T-helper 17 cell (primary cell): ENCODE measurements around the gene ASIC2. TPM values are rescaled to one million over a fixed set of nuclear protein-coding genes. Genes with fewer than 3 reads are reported as not detected.
A peak's percentile ranks its signal among the peaks of the same experiment; 100 is the strongest.

Source experiments
- ATAC-seq: fragments of 150-1000 bp; cut with Tn5 transposase; 2 replicates; pipeline ENCODE4 v1.10.0; 2021; ENCODE audit warnings: mild to moderate bottlenecking, moderate library complexity
- DNase-seq, 3 donors: peaks; one replicate each; pipeline versions ENCODE4 v3.0.0 to v3.0.0-alpha.2; 2020 to 2021
- H3K9me3 ChIP-seq: one replicate; pipeline ENCODE4 v1.7.0; 2013; ENCODE audit warnings: low read length, mild to moderate bottlenecking; ENCODE audit not compliant: control insufficient read depth, poor library complexity, severe bottlenecking
- H3K27ac Mint-ChIP-seq: one replicate; pipeline ENCODE4 v1.8.0; 2022; ENCODE audit warnings: mild to moderate bottlenecking, moderate library complexity, mixed read lengths
- H3K27me3 Mint-ChIP-seq: one replicate; pipeline ENCODE4 v1.8.0; 2022; ENCODE audit warnings: mixed read lengths
- H3K36me3 Mint-ChIP-seq: one replicate; pipeline ENCODE4 v1.8.0; 2022; ENCODE audit warnings: low read depth, mixed read lengths
- H3K4me1 Mint-ChIP-seq: one replicate; pipeline ENCODE4 v1.8.0; 2022; ENCODE audit warnings: mild to moderate bottlenecking, mixed read lengths
- H3K4me3 Mint-ChIP-seq: one replicate; pipeline ENCODE4 v1.8.0; 2022; ENCODE audit warnings: mild to moderate bottlenecking, moderate library complexity, mixed read lengths
- total RNA-seq, 4 donors: library from RNA in 2 of 4; stranded (reverse) in 2 of 4; gene quantifications; one replicate each; pipeline ENCODE4 v1.2.3 and lab custom pipeline; 2022 to 2026

ASIC2 gene
- total RNA-seq, 2 donors from 2014 or later, result not detected

DNA sequence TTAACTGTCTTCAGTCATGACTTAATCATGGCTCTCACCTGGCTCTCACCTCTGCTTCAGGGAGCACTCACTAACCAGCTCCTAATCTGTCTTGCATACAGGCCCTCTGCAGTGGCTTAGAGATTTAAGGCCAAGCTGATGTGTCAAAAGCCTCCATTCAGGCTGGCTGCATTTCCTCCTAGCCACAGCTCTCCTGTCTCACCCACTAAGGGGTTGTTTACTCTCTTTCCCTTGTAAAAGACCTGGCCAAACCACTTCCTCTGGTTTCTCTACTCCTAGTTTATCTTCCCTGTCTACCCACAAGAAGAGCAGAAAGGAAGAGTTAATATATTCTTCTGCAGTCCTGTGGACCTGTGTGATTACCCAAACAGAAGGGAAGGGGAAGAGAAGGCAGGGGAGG is 9.3 kb upstream of the ASIC2 start:
- H3K27me3 Mint-ChIP-seq, result peaks cover 30% of the 10 kb centered on the region
- H3K4me3 Mint-ChIP-seq, result peak overlapping the region; percentile 33
- ATAC-seq, result no peak
- no peak for DNase-seq
- H3K9me3 ChIP-seq, result no peaks in the 10 kb centered on the region
- H3K4me1 Mint-ChIP-seq, result peaks cover 21% of the 10 kb centered on the region
- H3K27ac Mint-ChIP-seq, result peak overlapping the region; percentile 78
- peaks cover 6% of the 10 kb centered on the region for H3K36me3 Mint-ChIP-seq

GRCh38 chr17:33300241-33300640 is 7.1 kb upstream of the ASIC2 start:
- H3K9me3 ChIP-seq, result no peaks in the 10 kb centered on the region
- no peak for ATAC-seq
- peaks cover 29% of the 10 kb centered on the region for H3K27me3 Mint-ChIP-seq
- peaks cover 21% of the 10 kb centered on the region for H3K4me1 Mint-ChIP-seq
- no peak overlapping the region for H3K27ac Mint-ChIP-seq
- no peak for DNase-seq
- H3K4me3 Mint-ChIP-seq, result no peak overlapping the region
- peaks cover 6% of the 10 kb centered on the region for H3K36me3 Mint-ChIP-seq

DNA sequence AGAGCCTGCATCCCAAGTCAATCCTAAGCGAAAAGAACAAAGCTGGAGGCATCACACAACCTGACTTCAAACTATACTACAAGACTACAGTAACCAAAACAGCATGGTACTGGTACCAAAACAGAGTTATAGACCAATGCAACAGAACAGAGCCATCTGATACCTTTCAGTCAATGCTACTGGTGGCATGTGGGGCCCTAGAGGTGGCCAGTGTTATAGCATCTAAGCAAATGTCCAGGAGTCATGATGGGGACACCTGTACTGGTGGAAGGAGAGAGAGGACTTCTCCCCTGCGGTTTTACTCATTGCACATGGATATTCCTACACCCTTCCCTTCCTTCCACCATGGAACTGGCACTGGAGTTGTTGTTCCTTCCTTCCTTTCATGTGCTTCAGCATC is 6.0 kb upstream of the ASIC2 start:
- no peaks in the 10 kb centered on the region for H3K9me3 ChIP-seq
- H3K36me3 Mint-ChIP-seq, result peaks cover 6% of the 10 kb centered on the region
- DNase-seq (no peak), ATAC-seq (no peak)
- no peak overlapping the region for H3K4me3 Mint-ChIP-seq
- no peak overlapping the region for H3K27ac Mint-ChIP-seq
- H3K27me3 Mint-ChIP-seq, result peaks cover 34% of the 10 kb centered on the region
- H3K4me1 Mint-ChIP-seq, result peaks cover 24% of the 10 kb centered on the region

DNA sequence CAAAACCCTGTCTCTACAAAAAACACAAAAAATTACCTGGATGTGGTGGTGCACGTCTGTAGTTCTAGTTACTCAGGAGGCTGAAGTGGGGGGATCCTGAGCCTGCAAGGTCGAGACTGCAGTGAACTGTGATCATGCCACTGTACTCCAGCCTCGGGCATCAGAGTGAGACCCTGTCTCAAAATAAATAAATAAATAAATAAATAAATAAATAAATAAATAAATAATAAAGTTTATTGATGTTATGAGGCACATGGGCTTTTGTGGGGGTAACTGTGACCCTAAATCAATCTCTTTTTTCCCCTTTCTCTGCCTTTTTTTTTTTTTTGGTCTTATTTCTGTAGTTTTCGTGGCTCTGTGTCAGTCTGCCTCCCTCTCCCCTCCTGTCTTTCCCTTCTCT is 4.5 kb upstream of the ASIC2 start:
- peaks cover 18% of the 10 kb centered on the region for H3K4me1 Mint-ChIP-seq
- H3K9me3 ChIP-seq, result no peaks in the 10 kb centered on the region
- DNase-seq (no peak), ATAC-seq (no peak)
- H3K27ac Mint-ChIP-seq, result no peak overlapping the region
- H3K4me3 Mint-ChIP-seq, result no peak overlapping the region
- H3K27me3 Mint-ChIP-seq, result peaks cover 45% of the 10 kb centered on the region
- H3K36me3 Mint-ChIP-seq, result peaks cover 8% of the 10 kb centered on the region

DNA sequence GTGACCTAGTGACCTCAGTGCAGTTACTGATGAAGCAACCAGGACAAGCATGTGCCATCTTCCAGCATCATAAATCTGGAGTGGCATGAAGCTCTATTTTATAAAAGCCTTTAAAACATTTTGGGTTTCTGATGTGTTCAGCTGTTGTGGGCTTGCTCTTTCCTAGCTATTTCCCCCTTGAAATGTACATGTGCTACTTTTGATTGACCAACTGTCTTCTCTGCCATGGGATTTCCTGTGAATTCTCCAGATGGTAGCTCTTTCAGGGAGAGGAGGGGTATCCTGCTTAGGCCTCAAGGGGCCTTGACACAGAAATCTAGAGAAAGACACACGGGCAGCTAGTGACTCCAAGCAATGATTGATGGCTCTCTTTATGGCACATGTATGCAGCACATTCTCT is 1.9 kb upstream of the ASIC2 start:
- peaks cover 16% of the 10 kb centered on the region for H3K4me1 Mint-ChIP-seq
- no peak overlapping the region for H3K4me3 Mint-ChIP-seq
- DNase-seq, result no peak
- no peaks in the 10 kb centered on the region for H3K9me3 ChIP-seq
- peaks cover 54% of the 10 kb centered on the region for H3K27me3 Mint-ChIP-seq
- H3K27ac Mint-ChIP-seq, result no peak overlapping the region
- peaks cover 10% of the 10 kb centered on the region for H3K36me3 Mint-ChIP-seq
- no peak for ATAC-seq

- Mint-ChIP-seq H3K36me3 (peaks cover 12% of the 10 kb centered on the region), H3K27me3 (peaks cover 66% of the 10 kb centered on the region), H3K4me1 (peaks cover 16% of the 10 kb centered on the region), H3K4me3 (peak overlapping the region; percentile 66), H3K27ac (no peak overlapping the region)
- DNase-seq (no peak), ATAC-seq (no peak)
- no peaks in the 10 kb centered on the region for H3K9me3 ChIP-seq
Measured at GRCh38 chr17:33292201-33292980, 704 bp downstream of the ASIC2 start.

DNA sequence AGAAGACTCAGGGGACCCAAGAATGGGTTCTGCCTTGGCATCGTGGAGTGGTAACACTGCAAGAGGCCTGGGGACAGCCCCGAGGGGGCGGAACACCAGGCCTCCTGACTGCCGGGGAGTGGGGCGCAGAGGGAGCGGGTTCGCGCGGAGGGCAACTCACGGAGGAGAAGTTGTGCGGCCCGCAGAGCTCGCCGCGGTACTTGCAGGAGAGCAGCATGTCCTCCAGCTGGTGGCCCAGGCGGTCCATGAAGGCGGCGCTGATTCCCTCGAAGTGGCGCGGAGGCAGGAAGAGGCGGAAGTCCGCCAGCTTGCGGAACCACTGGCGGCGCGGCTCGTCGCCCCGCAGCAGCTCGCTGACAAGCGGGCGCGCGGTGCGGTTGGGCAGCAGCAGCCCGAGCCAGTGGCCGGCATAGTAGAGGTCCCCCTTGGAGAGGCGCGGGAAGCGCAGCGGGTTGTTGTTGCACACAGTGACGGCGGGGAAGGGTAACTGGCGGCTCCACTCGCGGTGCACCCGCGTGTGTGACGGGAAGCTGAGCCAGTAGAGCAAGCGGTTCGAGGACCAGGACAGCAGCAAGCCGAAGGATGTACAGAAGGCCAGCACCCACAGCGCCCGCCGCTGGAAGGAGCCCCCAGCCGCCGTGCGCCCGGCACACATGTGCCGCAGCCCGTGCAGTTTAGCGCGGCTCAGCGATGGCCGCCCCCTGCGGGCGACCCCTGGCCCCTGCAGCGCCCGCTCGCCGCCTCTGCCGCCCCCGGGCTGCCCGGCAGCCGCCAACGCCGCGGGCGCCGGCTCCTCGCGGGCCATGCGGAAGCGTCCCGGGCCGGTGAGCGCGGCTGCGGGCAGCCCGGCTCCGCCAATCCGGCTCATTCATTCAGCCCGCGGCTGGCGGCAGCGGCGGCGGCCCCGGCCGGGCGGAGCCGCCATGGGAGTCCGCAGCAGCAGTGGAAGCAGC is 1.6 kb downstream of the ASIC2 start:
- peaks cover 16% of the 10 kb centered on the region for H3K4me1 Mint-ChIP-seq
- H3K27me3 Mint-ChIP-seq, result peaks cover 66% of the 10 kb centered on the region
- no peaks in the 10 kb centered on the region for H3K9me3 ChIP-seq
- H3K36me3 Mint-ChIP-seq, result peaks cover 12% of the 10 kb centered on the region
- H3K27ac Mint-ChIP-seq, result peak overlapping the region; percentile 54
- DNase-seq (no peak), ATAC-seq (no peak)
- peak overlapping the region; percentile 93 for H3K4me3 Mint-ChIP-seq

GRCh38 chr17:33290253-33290652 is 2.8 kb downstream of the ASIC2 start:
- Mint-ChIP-seq H3K36me3 (peaks cover 12% of the 10 kb centered on the region), H3K27ac (no peak overlapping the region), H3K4me3 (peak overlapping the region; percentile 21), H3K4me1 (peaks cover 16% of the 10 kb centered on the region), H3K27me3 (peaks cover 74% of the 10 kb centered on the region)
- no peak for ATAC-seq
- DNase-seq, result no peak
- no peaks in the 10 kb centered on the region for H3K9me3 ChIP-seq

DNA sequence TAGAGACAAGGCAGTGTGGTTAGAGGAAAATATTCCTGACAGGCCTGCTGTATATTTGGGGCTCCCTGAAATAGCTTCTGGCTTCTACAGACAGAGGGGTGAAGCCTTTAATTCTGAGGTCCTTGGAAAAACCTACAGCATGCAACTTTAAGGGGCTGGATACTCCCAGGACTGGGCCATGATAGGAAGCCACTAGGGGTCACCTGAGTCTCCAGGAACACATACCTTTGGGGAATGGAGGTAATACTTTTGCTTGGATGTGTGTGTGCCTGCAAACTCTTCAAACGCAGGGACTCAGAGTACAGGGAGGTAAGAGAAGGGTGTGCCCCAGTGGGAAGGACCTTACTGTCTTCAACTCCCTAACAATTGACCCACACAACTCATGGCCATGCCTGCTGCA is 4.1 kb downstream of the ASIC2 start:
- Mint-ChIP-seq H3K27me3 (peaks cover 63% of the 10 kb centered on the region), H3K4me3 (no peak overlapping the region), H3K27ac (no peak overlapping the region), H3K4me1 (peaks cover 14% of the 10 kb centered on the region), H3K36me3 (peaks cover 12% of the 10 kb centered on the region)
- no peak for DNase-seq
- no peaks in the 10 kb centered on the region for H3K9me3 ChIP-seq
- no peak for ATAC-seq

DNA sequence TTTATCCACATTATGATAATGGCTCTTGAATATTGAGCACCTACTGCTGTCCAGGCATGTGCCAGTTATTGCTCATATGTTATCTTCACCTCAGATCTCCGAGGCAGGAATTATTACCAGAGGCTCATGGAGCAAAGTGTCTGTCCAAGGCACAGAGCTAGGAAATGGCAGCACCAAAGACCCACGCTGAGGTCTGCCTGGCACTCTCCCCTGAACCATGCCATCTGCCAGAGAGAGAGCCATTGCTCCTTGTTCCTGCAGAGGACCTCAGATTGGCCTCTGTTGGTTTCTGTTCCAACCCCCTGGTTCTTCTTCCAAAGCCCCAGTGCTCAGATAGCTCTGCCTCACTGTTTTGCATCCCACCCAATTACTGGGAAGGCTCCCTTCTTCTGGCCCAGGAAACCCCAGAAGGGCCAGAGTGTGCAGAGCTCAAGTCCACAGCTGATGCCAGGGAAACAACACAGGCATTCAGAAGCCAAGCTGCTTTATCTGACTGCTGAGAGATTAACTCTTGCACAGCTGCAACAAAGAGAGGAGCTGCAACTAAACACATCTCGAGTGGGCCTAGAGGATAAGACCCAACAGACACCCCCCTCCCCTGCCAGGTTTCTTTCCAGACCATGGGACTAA is 5.9 kb downstream of the ASIC2 start:
- DNase-seq, result no peak
- no peaks in the 10 kb centered on the region for H3K9me3 ChIP-seq
- no peak overlapping the region for H3K4me3 Mint-ChIP-seq
- H3K36me3 Mint-ChIP-seq, result peaks cover 9% of the 10 kb centered on the region
- H3K4me1 Mint-ChIP-seq, result peaks cover 8% of the 10 kb centered on the region
- H3K27ac Mint-ChIP-seq, result no peak overlapping the region
- no peak for ATAC-seq
- peaks cover 54% of the 10 kb centered on the region for H3K27me3 Mint-ChIP-seq

DNA sequence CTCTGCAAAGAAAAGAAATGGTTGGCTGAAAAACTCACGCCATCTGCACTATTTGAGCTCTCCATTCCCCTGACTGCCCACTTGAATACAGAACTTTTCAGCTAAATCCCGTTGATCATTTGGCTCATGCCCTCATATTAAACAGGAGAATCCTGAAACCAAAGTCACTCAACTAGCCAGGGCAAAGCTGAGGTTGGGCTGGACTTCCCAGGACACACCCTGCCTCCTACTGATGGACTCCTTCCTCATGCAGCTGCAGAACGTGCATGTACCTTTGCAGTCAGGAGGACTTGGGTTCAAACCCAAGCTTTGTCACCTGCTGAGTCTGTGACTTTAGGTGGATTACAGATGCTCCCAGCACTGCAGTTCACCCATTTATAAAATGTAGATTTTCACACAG is 7.7 kb downstream of the ASIC2 start:
- Mint-ChIP-seq H3K27me3 (peaks cover 47% of the 10 kb centered on the region), H3K27ac (no peak overlapping the region), H3K4me3 (no peak overlapping the region), H3K4me1 (no peaks in the 10 kb centered on the region), H3K36me3 (peaks cover 4% of the 10 kb centered on the region)
- no peaks in the 10 kb centered on the region for H3K9me3 ChIP-seq
- DNase-seq (no peak), ATAC-seq (no peak)

GRCh38 chr17:33284022-33284421 is 9.1 kb downstream of the ASIC2 start:
- ATAC-seq (no peak), DNase-seq (no peak)
- no peak overlapping the region for H3K4me3 Mint-ChIP-seq
- H3K4me1 Mint-ChIP-seq, result no peaks in the 10 kb centered on the region
- H3K9me3 ChIP-seq, result no peaks in the 10 kb centered on the region
- peaks cover 4% of the 10 kb centered on the region for H3K36me3 Mint-ChIP-seq
- no peak overlapping the region for H3K27ac Mint-ChIP-seq
- peaks cover 50% of the 10 kb centered on the region for H3K27me3 Mint-ChIP-seq
